Measurements from ENCODE around the gene CLDN25. TPM values are rescaled to one million over a fixed set of nuclear protein-coding genes. Genes with fewer than 3 reads are reported as not detected.
"Not testable (repeated sequence)": the region's sequence is repeated elsewhere in the genome, so short reads cannot be mapped to it uniquely, and the experiment has no call there.

Gene CLDN25
- total RNA-seq (not detected), total RNA-seq (0 reads per million in 2 donors)

GRCh38 chr11:113779496-113779895 lies at the start of gene CLDN25:
Gene CLDN25, plus strand, starts transcription at chr11:113779796. Its CDS starts 0 bp downstream, at chr11:113779796.
- Mint-ChIP-seq H3K4me3 (no peak within 1 kb of the TSS), H3K27ac (no peak within 1 kb of the TSS), H3K27me3 (peaks cover 25% of the 10 kb centered on the region), H3K4me1 (peaks cover under 1% of the 10 kb centered on the region), H3K36me3 (ENCODE audit: low read depth) (peaks cover 3% of the 10 kb centered on the region)
- no peak for ATAC-seq
- DNase-seq = no peak
- H3K9me3 ChIP-seq (ENCODE audit: control insufficient read depth, low read length, poor library complexity, severe bottlenecking) = no peaks in the 10 kb centered on the region

DNA sequence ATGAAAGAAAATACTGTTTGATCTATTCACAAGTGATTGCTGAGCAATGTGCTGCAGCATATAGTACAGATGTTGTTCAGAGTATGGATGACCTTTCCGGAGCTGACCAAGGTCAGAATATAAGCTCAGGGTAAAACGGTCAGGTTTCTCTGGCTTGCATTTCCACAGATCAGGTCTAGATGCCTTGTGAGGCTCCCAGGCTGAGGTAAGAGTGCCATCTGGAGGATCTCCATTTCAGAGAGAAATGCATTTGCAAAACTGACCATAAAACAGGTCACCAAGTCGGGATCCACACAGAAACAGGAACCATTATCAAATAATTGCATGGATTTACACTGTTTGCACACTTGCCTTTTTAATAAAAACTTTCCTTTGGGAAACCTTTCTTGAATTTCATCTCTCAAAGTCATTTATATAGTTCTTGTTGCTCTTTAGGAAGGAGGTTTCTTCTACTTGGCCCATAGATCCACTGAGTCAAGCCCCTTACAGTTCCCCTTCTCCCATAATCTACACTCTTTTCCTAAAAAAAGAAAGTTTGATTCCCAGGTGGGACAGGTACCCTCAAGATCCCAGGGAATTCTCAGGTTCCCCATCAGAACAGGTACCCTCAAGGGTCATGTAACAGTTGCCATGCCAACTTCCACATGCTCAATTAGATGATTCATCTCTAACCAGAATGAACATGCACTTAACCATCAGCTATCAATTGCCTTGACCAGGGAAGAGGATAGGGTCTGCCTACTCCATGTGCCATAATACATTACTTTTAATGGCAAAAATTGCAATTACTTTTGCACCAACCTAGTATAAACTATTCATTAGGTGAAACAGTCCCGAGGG lies 48.5 kb upstream of the CLDN25 start:
- H3K9me3 ChIP-seq (ENCODE audit: control insufficient read depth, low read length, poor library complexity, severe bottlenecking) = no peaks in the 10 kb centered on the region
- Mint-ChIP-seq H3K4me3 (no peak overlapping the region), H3K27me3 (no peaks in the 10 kb centered on the region), H3K27ac (no peak overlapping the region), H3K4me1 (peaks cover 7% of the 10 kb centered on the region), H3K36me3 (ENCODE audit: low read depth) (peaks cover 6% of the 10 kb centered on the region)
- no peak for DNase-seq
- ATAC-seq = no peak

GRCh38 chr11:113732092-113732491 lies 47.5 kb upstream of the CLDN25 start:
- no peak for ATAC-seq
- Mint-ChIP-seq H3K4me3 (no peak overlapping the region), H3K27me3 (no peaks in the 10 kb centered on the region), H3K4me1 (peaks cover 6% of the 10 kb centered on the region), H3K27ac (no peak overlapping the region), H3K36me3 (ENCODE audit: low read depth) (peaks cover 5% of the 10 kb centered on the region)
- no peak for DNase-seq
- no peaks in the 10 kb centered on the region for H3K9me3 ChIP-seq (ENCODE audit: control insufficient read depth, low read length, poor library complexity, severe bottlenecking)

DNA sequence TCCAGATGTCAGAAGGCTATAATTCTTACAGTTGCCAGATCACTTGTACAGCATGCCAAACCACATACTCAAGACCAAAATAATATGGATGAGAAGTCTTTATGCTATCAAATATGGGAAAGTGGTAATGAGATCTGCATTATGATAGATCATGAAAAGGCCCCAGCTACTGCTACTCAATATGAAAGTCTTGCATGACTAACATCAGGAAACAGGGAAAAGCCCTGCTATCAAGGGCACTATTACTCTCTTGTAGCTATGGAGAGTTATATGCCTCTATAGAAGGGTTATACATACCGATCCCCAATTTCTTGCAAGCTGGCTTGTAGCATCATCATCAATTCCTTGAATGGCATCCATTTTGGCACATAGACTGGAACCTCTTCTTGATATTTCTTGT lies 43.3 kb upstream of the CLDN25 start:
- Mint-ChIP-seq H3K36me3 (ENCODE audit: low read depth) (peaks cover 6% of the 10 kb centered on the region), H3K4me1 (peaks cover 2% of the 10 kb centered on the region), H3K4me3 (no peak overlapping the region), H3K27me3 (no peaks in the 10 kb centered on the region), H3K27ac (no peak overlapping the region)
- no peak for ATAC-seq
- H3K9me3 ChIP-seq (ENCODE audit: control insufficient read depth, low read length, poor library complexity, severe bottlenecking) = no peaks in the 10 kb centered on the region
- no peak for DNase-seq

GRCh38 chr11:113752932-113753331 lies 26.7 kb upstream of the CLDN25 start:
- Mint-ChIP-seq H3K27me3 (no peaks in the 10 kb centered on the region), H3K27ac (no peak overlapping the region), H3K4me3 (no peak overlapping the region), H3K4me1 (peaks cover 2% of the 10 kb centered on the region), H3K36me3 (ENCODE audit: low read depth) (peaks cover 11% of the 10 kb centered on the region)
- H3K9me3 ChIP-seq (ENCODE audit: control insufficient read depth, low read length, poor library complexity, severe bottlenecking) = no peaks in the 10 kb centered on the region
- no peak for DNase-seq
- no peak for ATAC-seq

DNA sequence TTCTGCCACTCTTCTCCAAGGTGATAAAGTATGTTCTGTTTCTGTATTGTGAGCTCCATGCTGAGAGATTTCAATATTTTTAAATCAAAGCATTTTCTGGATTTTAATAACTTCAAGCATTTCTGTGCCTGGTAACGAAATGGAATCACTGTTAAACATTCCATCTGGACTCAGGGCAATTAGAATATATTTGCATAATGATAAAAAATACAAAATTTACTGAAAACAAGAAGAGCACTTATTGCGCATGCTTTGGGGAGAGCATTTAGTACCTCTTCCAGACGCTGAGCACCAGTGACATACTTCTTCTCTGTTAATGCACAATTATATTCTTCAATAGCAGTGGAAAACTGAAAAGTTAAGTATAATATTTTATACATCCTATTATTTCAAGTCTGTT lies 19.4 kb upstream of the CLDN25 start:
- H3K9me3 ChIP-seq (ENCODE audit: control insufficient read depth, low read length, poor library complexity, severe bottlenecking) = no peaks in the 10 kb centered on the region
- Mint-ChIP-seq H3K4me1 (peaks cover 8% of the 10 kb centered on the region), H3K36me3 (ENCODE audit: low read depth) (peaks cover 18% of the 10 kb centered on the region), H3K4me3 (no peak overlapping the region), H3K27me3 (no peaks in the 10 kb centered on the region), H3K27ac (no peak overlapping the region)
- DNase-seq (no peak), ATAC-seq (no peak)

DNA sequence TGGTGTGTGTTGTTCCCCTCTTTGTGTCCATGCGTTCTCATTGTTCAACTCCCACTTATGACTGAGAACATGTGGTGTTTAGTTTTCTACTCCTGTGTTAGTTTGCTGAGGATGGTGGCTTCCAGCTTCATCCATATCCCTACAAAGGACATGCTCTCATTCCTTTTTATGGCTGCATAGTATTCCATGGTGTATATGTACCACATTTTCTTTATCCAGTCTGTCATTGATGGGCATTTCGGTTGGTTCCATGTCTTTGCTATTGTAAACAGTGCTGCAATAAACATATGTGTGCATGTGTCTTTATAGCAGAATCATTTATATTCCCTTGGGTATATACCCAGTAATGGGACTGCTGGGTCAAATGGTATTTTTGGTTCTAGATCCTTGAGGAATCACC lies 16.6 kb upstream of the CLDN25 start:
- Mint-ChIP-seq H3K36me3 (ENCODE audit: low read depth) (peaks cover 21% of the 10 kb centered on the region), H3K4me1 (peaks cover 18% of the 10 kb centered on the region)
- not testable (repeated sequence) for H3K27me3 Mint-ChIP-seq; H3K4me3 Mint-ChIP-seq; H3K27ac Mint-ChIP-seq; H3K9me3 ChIP-seq (ENCODE audit: control insufficient read depth, low read length, poor library complexity, severe bottlenecking); ATAC-seq; DNase-seq

- peaks cover 16% of the 10 kb centered on the region for H3K36me3 Mint-ChIP-seq (ENCODE audit: low read depth)
- no peaks in the 10 kb centered on the region for H3K9me3 ChIP-seq (ENCODE audit: control insufficient read depth, low read length, poor library complexity, severe bottlenecking)
- no peak overlapping the region for H3K4me3 Mint-ChIP-seq
- ATAC-seq (no peak), DNase-seq (no peak)
- no peaks in the 10 kb centered on the region for H3K27me3 Mint-ChIP-seq
- peaks cover 20% of the 10 kb centered on the region for H3K4me1 Mint-ChIP-seq
- H3K27ac Mint-ChIP-seq = no peak overlapping the region
Observed at GRCh38 chr11:113764527-113765219, 14.9 kb upstream of the CLDN25 start.

GRCh38 chr11:113771964-113772363 lies 7.6 kb upstream of the CLDN25 start:
- H3K4me1 Mint-ChIP-seq = peaks cover 29% of the 10 kb centered on the region
- peak overlapping the region; percentile 100 for H3K4me3 Mint-ChIP-seq
- H3K36me3 Mint-ChIP-seq (ENCODE audit: low read depth) = peaks cover 15% of the 10 kb centered on the region
- H3K27me3 Mint-ChIP-seq = no peaks in the 10 kb centered on the region
- DNase-seq = no peak
- no peak for ATAC-seq
- H3K27ac Mint-ChIP-seq = peak overlapping the region; percentile 99
- H3K9me3 ChIP-seq (ENCODE audit: control insufficient read depth, low read length, poor library complexity, severe bottlenecking) = no peaks in the 10 kb centered on the region

DNA sequence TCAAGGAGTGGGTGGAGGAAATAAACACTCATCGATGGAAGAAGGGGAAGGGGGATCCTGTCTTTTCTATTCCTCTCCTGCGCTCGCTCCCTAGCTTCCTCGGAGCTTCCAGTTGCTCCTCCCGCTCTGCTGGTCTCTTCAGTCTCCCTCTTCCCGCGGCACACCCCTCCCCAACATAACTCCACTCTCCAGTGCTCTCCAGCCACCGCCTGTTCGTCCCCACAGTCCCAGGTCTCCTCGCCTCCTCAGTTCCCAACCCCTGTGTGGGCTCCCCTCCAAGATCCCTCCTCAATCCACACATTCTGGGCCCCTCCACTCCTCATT lies 6.5 kb upstream of the CLDN25 start:
- peaks cover 7% of the 10 kb centered on the region for H3K36me3 Mint-ChIP-seq (ENCODE audit: low read depth)
- no peaks in the 10 kb centered on the region for H3K9me3 ChIP-seq (ENCODE audit: control insufficient read depth, low read length, poor library complexity, severe bottlenecking)
- peak overlapping the region; percentile 100 for H3K4me3 Mint-ChIP-seq
- no peaks in the 10 kb centered on the region for H3K27me3 Mint-ChIP-seq
- DNase-seq (no peak), ATAC-seq (no peak)
- peak overlapping the region; percentile 99 for H3K27ac Mint-ChIP-seq
- peaks cover 20% of the 10 kb centered on the region for H3K4me1 Mint-ChIP-seq

DNA sequence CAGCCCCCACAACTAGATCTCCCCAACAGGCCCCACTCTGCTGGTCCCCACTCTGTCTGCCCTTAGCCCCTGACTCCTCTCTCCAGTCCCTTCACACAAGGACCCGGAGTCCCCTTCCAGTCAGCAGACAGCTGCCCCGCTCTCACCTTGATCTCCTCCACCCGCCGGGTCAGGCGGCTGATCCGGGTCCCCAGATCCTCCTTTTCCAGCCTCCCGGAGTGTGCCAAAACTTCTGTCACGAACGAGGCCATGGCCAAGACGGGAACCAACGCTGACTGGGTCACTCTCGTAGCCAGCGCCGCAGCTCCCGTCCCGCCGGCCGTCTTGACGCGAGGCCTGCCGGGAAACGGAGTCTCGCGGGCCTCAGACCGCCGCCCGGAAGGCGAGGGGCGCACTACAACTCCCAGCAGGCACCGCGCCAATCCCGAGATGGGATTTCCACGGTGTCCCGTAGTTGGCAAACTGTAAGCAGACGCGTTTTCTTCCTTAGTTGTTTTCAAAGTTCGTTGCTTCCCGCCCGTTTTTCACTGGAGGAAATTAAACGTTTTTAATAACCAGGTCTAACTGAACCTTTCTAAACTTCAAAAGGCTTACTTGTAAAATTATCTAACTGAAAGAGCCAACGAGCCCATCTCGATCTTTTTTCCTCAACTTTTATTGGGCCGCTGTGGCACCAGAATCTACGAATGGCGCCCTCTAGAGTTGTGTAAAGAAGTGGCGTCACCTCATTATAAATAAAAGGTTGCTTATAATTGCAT lies 6.0 kb upstream of the CLDN25 start, which contains the start of gene ZW10:
TSS of gene ZW10 (minus strand) at position 277 of the 758 bp plus-strand sequence. CDS start at position 251, 26 bp downstream.
- no peaks in the 10 kb centered on the region for H3K9me3 ChIP-seq (ENCODE audit: control insufficient read depth, low read length, poor library complexity, severe bottlenecking)
- Mint-ChIP-seq H3K36me3 (ENCODE audit: low read depth) (peaks cover 6% of the 10 kb centered on the region), H3K4me1 (peaks cover 19% of the 10 kb centered on the region), H3K27me3 (no peaks in the 10 kb centered on the region), H3K27ac (peak within 1 kb of the TSS; percentile 99), H3K4me3 (peak within 1 kb of the TSS; percentile 100)
- ATAC-seq = peak; percentile 99
- peak; percentile 87 to 89 (median 87) for DNase-seq

GRCh38 chr11:113774174-113774503 lies 5.5 kb upstream of the CLDN25 start:
- H3K36me3 Mint-ChIP-seq (ENCODE audit: low read depth) = peaks cover 4% of the 10 kb centered on the region
- H3K27me3 Mint-ChIP-seq = no peaks in the 10 kb centered on the region
- ATAC-seq (no peak), DNase-seq (no peak)
- H3K27ac Mint-ChIP-seq = peak overlapping the region; percentile 99
- H3K4me3 Mint-ChIP-seq = peak overlapping the region; percentile 100
- peaks cover 19% of the 10 kb centered on the region for H3K4me1 Mint-ChIP-seq
- no peaks in the 10 kb centered on the region for H3K9me3 ChIP-seq (ENCODE audit: control insufficient read depth, low read length, poor library complexity, severe bottlenecking)
